ENCODE results near the gene GGNBP2.

The GGNBP2 gene

DNA sequence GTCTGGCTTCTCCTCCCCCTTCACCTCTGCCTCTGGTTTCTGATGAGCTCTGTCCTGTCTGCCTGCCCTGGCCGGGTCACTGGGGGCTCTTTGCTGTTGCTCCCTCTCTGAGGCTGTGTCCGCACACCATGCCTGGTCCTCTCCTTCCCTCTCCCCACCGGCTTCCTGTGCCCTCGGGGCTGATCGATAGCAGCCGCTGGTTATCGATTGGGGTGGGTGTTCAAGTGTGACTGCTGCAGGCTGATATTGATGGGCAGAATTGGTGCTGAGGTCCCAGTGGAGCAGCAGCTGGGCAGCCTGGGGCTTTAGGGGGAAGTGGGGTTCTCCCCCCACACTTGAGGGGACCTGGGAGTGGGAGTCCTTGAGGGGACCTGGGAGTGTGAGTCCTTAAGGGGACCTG, 73.1 kb downstream of the GGNBP2 start:
- H3K4me1 ChIP-seq (ENCODE audit: insufficient read depth, poor library complexity, severe bottlenecking) = no peaks in the 10 kb centered on the region
- no peaks in the 10 kb centered on the region for H3K36me3 ChIP-seq (ENCODE audit: low read depth)
- no peaks in the 10 kb centered on the region for H3K9me3 ChIP-seq (ENCODE audit: severe bottlenecking)
- no peak for DNase-seq (ENCODE audit: low spot score)
- H3K4me3 ChIP-seq (ENCODE audit: severe bottlenecking) = no peak overlapping the region
- no peak overlapping the region for H3K27ac ChIP-seq (ENCODE audit: poor library complexity, severe bottlenecking)
- no peaks in the 10 kb centered on the region for H3K27me3 ChIP-seq (ENCODE audit: insufficient read depth, poor library complexity, severe bottlenecking)
- no peak for ATAC-seq (ENCODE audit: low read depth)
- TF ChIP-seq, protein P1, sequence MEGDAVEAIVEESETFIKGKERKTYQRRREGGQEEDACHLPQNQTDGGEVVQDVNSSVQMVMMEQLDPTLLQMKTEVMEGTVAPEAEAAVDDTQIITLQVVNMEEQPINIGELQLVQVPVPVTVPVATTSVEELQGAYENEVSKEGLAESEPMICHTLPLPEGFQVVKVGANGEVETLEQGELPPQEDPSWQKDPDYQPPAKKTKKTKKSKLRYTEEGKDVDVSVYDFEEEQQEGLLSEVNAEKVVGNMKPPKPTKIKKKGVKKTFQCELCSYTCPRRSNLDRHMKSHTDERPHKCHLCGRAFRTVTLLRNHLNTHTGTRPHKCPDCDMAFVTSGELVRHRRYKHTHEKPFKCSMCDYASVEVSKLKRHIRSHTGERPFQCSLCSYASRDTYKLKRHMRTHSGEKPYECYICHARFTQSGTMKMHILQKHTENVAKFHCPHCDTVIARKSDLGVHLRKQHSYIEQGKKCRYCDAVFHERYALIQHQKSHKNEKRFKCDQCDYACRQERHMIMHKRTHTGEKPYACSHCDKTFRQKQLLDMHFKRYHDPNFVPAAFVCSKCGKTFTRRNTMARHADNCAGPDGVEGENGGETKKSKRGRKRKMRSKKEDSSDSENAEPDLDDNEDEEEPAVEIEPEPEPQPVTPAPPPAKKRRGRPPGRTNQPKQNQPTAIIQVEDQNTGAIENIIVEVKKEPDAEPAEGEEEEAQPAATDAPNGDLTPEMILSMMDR (IDR thresholded peaks at IDR 0.05; ENCODE audit: poor library complexity, severe bottlenecking) = no peak

DNA sequence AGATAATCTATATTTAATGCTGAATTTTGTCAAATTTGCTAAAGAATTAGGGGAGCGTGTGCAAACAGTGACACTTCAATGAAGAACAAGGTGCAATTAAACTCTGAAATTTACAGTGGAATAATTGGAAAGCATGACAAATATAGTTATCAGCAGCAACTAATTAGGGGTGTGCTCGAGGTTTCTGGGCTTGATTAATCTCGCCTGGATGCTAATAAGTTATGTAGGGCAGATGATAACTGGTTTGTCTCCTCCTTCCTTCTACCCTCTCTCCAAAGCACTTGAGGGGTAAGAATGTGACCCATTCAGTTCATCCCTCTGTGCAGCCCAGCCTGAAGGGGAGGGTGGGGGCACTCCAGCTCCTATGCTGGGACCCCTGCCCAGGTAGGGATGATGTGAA, 78.6 kb downstream of the GGNBP2 start:
- H3K4me3 ChIP-seq (ENCODE audit: severe bottlenecking) = no peak overlapping the region
- ATAC-seq (ENCODE audit: low read depth) = no peak
- H3K27ac ChIP-seq (ENCODE audit: poor library complexity, severe bottlenecking) = no peak overlapping the region
- no peaks in the 10 kb centered on the region for H3K36me3 ChIP-seq (ENCODE audit: low read depth)
- TF ChIP-seq, protein P1 (IDR thresholded peaks at IDR 0.05; ENCODE audit: poor library complexity, severe bottlenecking) = no peak
- H3K4me1 ChIP-seq (ENCODE audit: insufficient read depth, poor library complexity, severe bottlenecking) = no peaks in the 10 kb centered on the region
- H3K9me3 ChIP-seq (ENCODE audit: severe bottlenecking) = no peaks in the 10 kb centered on the region
- DNase-seq (ENCODE audit: low spot score) = no peak
- H3K27me3 ChIP-seq (ENCODE audit: insufficient read depth, poor library complexity, severe bottlenecking) = no peaks in the 10 kb centered on the region

DNA sequence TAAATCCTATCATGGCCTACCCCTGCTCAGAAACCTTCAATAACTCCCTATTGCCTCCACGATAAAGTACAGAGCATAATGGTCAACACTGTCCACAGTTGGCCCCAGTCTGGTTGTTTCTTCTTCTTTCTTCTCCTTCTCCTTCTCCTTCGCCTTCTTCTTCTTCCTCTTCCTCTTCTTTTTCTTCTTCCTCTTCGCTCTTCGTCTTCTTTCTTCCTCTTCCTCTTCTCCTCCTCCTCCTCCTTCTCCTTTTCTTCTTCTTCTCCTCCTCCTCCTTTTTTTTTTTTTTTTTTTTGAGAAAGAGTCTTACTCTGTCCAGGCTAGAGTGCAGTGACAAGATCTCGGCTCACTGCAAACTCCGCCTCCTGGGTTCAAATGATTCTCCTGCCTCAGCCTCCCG, 80.5 kb downstream of the GGNBP2 start:
- Histone ChIP-seq H3K4me3 (ENCODE audit: severe bottlenecking) (no peak overlapping the region), H3K9me3 (ENCODE audit: severe bottlenecking) (no peaks in the 10 kb centered on the region), H3K27me3 (ENCODE audit: insufficient read depth, poor library complexity, severe bottlenecking) (no peaks in the 10 kb centered on the region), H3K27ac (ENCODE audit: poor library complexity, severe bottlenecking) (no peak overlapping the region), H3K36me3 (ENCODE audit: low read depth) (no peaks in the 10 kb centered on the region), H3K4me1 (ENCODE audit: insufficient read depth, poor library complexity, severe bottlenecking) (no peaks in the 10 kb centered on the region)
- ATAC-seq (ENCODE audit: low read depth) (no peak), DNase-seq (ENCODE audit: low spot score) (no peak)
- TF ChIP-seq, protein P1 (IDR thresholded peaks at IDR 0.05; ENCODE audit: poor library complexity, severe bottlenecking) = no peak

DNA sequence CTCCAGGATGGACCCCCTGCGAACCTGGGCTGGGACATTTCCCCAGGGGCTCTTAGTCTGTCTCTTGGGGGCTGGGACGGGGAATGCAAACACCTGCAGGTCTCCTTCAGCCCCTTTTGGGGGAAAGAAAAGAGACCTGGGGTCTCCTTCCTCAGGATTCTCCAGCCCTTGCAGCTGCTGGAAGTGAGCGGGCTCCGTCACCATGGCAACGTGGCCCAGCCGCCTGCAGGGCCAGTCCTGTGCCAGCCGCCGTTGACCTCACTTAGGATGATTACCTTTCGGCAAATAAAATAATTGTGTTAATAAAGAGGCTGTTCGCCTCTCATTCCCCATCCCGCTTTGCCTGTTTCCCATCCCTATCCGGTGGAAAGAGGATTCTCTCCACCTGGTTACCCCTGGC, 82.4 kb downstream of the GGNBP2 start:
- ATAC-seq (ENCODE audit: low read depth) (no peak), DNase-seq (ENCODE audit: low spot score) (no peak)
- Histone ChIP-seq H3K27me3 (ENCODE audit: insufficient read depth, poor library complexity, severe bottlenecking) (no peaks in the 10 kb centered on the region), H3K36me3 (ENCODE audit: low read depth) (no peaks in the 10 kb centered on the region), H3K4me1 (ENCODE audit: insufficient read depth, poor library complexity, severe bottlenecking) (no peaks in the 10 kb centered on the region), H3K27ac (ENCODE audit: poor library complexity, severe bottlenecking) (no peak overlapping the region), H3K4me3 (ENCODE audit: severe bottlenecking) (no peak overlapping the region), H3K9me3 (ENCODE audit: severe bottlenecking) (no peaks in the 10 kb centered on the region)
- TF ChIP-seq, protein P1 (IDR thresholded peaks at IDR 0.05; ENCODE audit: poor library complexity, severe bottlenecking) = no peak

DNA sequence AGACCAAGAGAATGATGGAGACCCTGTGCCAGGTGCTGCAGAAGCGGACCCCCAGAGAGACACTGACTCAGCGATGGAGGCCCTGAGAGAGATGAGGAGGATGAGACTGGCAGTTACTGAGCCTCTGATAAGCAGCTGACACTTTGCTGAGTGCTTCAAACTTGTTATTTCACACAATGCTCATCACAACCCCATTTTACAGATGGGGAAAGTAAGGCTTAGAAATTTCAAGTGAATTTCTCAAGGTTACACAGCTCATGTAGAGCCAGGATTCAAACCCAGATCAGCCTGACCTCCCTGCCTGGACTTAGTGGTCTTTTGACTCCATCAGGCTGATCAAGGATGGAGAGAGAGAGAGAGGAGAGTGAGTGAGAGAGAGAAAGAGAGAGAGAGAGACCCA, 83.9 kb downstream of the GGNBP2 start:
- Histone ChIP-seq H3K27ac (ENCODE audit: poor library complexity, severe bottlenecking) (no peak overlapping the region), H3K27me3 (ENCODE audit: insufficient read depth, poor library complexity, severe bottlenecking) (no peaks in the 10 kb centered on the region), H3K4me1 (ENCODE audit: insufficient read depth, poor library complexity, severe bottlenecking) (no peaks in the 10 kb centered on the region), H3K9me3 (ENCODE audit: severe bottlenecking) (no peaks in the 10 kb centered on the region), H3K36me3 (ENCODE audit: low read depth) (no peaks in the 10 kb centered on the region), H3K4me3 (ENCODE audit: severe bottlenecking) (no peak overlapping the region)
- TF ChIP-seq, protein P1 (IDR thresholded peaks at IDR 0.05; ENCODE audit: poor library complexity, severe bottlenecking) = no peak
- ATAC-seq (ENCODE audit: low read depth) = no peak
- DNase-seq (ENCODE audit: low spot score) = no peak
